Retinal pigment epithelial cell (primary cell): ENCODE measurements around the gene GRIA2.

Experiments used
- DNase-seq: peaks from one replicate; pipeline ENCODE4 v3.0.0-alpha.2; 2010; ENCODE audit warnings: low read depth
- H3K4me3 ChIP-seq: 2 replicates; pipeline ENCODE4 v1.5.1; 2011; ENCODE audit warnings: mild to moderate bottlenecking, low read length, control low read depth, moderate library complexity
- CTCF ChIP-seq: conservative IDR thresholded peaks from 2 replicates; pipeline ENCODE4 v1.5.1; 2011; ENCODE audit warnings: low read depth, low read length, control low read depth, inconsistent platforms

The GRIA2 gene

GRCh38 chr4:157358851-157359250, 138.3 kb downstream of the GRIA2 start:
- no peak for DNase-seq
- TF ChIP-seq CTCF: no peak
- no peak overlapping the region for H3K4me3 ChIP-seq

GRCh38 chr4:157363360-157363759, 142.8 kb downstream of the GRIA2 start:
- H3K4me3 ChIP-seq: no peak overlapping the region
- no peak for TF ChIP-seq CTCF
- DNase-seq: no peak

- TF ChIP-seq CTCF: no peak
- no peak overlapping the region for H3K4me3 ChIP-seq
- no peak for DNase-seq
These were observed 151.6 kb downstream of the GRIA2 start for GRCh38 chr4:157372154-157372553.

GRCh38 chr4:157372567-157372966, 152.0 kb downstream of the GRIA2 start:
- DNase-seq: no peak
- TF ChIP-seq CTCF: no peak
- no peak overlapping the region for H3K4me3 ChIP-seq

GRCh38 chr4:157389741-157390140, 169.2 kb downstream of the GRIA2 start:
- no peak for DNase-seq
- H3K4me3 ChIP-seq: no peak overlapping the region
- TF ChIP-seq CTCF: no peak

GRCh38 chr4:157405070-157405469, 184.5 kb downstream of the GRIA2 start:
- no peak overlapping the region for H3K4me3 ChIP-seq
- DNase-seq: no peak
- TF ChIP-seq CTCF: no peak
